Testis (tissue), 2 donors: ENCODE data around the gene STOML3.

Experiments used
- CTCF ChIP-seq, 3 experiments: fragments of 450-650 bp in 2 of 3; fragments of 200-600 bp in 1 of 3; sonication (generic) in 1 of 3; IDR thresholded peaks; one replicate each; pipeline ENCODE4 v1.5.1; 2016 to 2019; ENCODE audit warnings: antibody characterized with exemption in 3 of 3, mild to moderate bottlenecking in 2 of 3, moderate library complexity in 1 of 3
- POLR2A ChIP-seq: fragments of 450-650 bp; IDR thresholded peaks from one replicate; pipeline ENCODE4 v1.6.1; 2017; ENCODE audit warnings: antibody characterized with exemption, mild to moderate bottlenecking, moderate library complexity

DNA sequence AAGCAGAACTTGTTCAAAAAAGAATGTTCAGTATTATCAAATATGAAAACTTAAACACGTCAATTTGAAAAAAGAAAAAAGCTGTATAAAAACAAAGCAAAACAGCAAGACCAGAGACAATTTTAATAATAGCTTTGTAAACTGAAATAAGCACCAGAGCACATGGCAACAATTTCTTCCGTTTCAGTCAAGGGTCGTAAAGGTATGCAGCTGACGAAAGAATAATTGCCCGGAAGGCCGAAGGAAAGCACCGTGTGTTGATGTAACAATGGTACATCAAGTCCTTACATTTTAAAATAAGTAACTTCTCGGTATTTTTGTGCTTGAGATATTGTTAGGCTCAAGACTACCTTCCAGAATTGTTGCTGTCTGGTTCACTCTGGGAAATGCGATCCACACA, 45.6 kb upstream of the STOML3 start:
- TF ChIP-seq CTCF (IDR thresholded peaks at IDR 0.05): no peak
- no peak for TF ChIP-seq POLR2A
